ENCODE data around the gene C2orf74.
"Not testable (repeated sequence)": the region's sequence is repeated elsewhere in the genome, so short reads cannot be mapped to it uniquely, and the experiment has no call there.

The C2orf74 gene

GRCh38 chr2:61180686-61181085 lies 18.7 kb downstream of the C2orf74 start:
- Histone ChIP-seq H3K9ac (ENCODE audit: low read depth in 1 of 2, low read length in 2 of 2) (no peak overlapping the region), H3K4me1 (ENCODE audit: control insufficient read depth in 2 of 2, insufficient read depth in 2 of 2, low read length in 2 of 2) (peaks cover 18 to 32% of the 10 kb centered on the region in 2 donors), H3K36me3 (ENCODE audit: control insufficient read depth in 2 of 2, insufficient read depth in 2 of 2, low read length in 2 of 2) (peaks cover 50 to 51% of the 10 kb centered on the region in 2 donors), H3K9me3 (ENCODE audit: control insufficient read depth in 2 of 2, low read length in 2 of 2) (no peaks in the 10 kb centered on the region), H3K27ac (ENCODE audit: low read depth in 2 of 2, low read length in 2 of 2) (peak overlapping the region in 1 of 2 donors; percentile 27), H3K4me3 (ENCODE audit: low read length in 2 of 2) (peak overlapping the region in 1 of 2 donors; percentile 6), H3K27me3 (ENCODE audit: control insufficient read depth in 2 of 2, insufficient read depth in 2 of 2, low read length in 2 of 2) (no peaks in the 10 kb centered on the region)

- Histone ChIP-seq H3K27ac (ENCODE audit: low read depth in 2 of 2, low read length in 2 of 2) (no peak overlapping the region), H3K4me3 (ENCODE audit: low read length in 2 of 2) (no peak overlapping the region)
These were observed 19.5 kb downstream of the C2orf74 start for GRCh38 chr2:61181382-61182058.

GRCh38 chr2:61182059-61182383 lies 20.0 kb downstream of the C2orf74 start:
- no peaks in the 10 kb centered on the region for H3K9me3 ChIP-seq (ENCODE audit: control insufficient read depth in 2 of 2, low read length in 2 of 2)
- H3K27ac ChIP-seq (ENCODE audit: low read depth in 2 of 2, low read length in 2 of 2): no peak overlapping the region
- H3K9ac ChIP-seq (ENCODE audit: low read depth in 1 of 2, low read length in 2 of 2): no peak overlapping the region
- peaks cover 13 to 29% of the 10 kb centered on the region in 2 donors for H3K4me1 ChIP-seq (ENCODE audit: control insufficient read depth in 2 of 2, insufficient read depth in 2 of 2, low read length in 2 of 2)
- no peak overlapping the region for H3K4me3 ChIP-seq (ENCODE audit: low read length in 2 of 2)
- peaks cover 59 to 64% of the 10 kb centered on the region in 2 donors for H3K36me3 ChIP-seq (ENCODE audit: control insufficient read depth in 2 of 2, insufficient read depth in 2 of 2, low read length in 2 of 2)
- no peaks in the 10 kb centered on the region for H3K27me3 ChIP-seq (ENCODE audit: control insufficient read depth in 2 of 2, insufficient read depth in 2 of 2, low read length in 2 of 2)

More at GRCh38 chr2:61181382-61182058, 19.5 kb downstream of the C2orf74 start:
- Histone ChIP-seq H3K4me1 (ENCODE audit: control insufficient read depth in 2 of 2, insufficient read depth in 2 of 2, low read length in 2 of 2) (peaks cover 13 to 29% of the 10 kb centered on the region in 2 donors), H3K36me3 (ENCODE audit: control insufficient read depth in 2 of 2, insufficient read depth in 2 of 2, low read length in 2 of 2) (peaks cover 56 to 59% of the 10 kb centered on the region in 2 donors), H3K27me3 (ENCODE audit: control insufficient read depth in 2 of 2, insufficient read depth in 2 of 2, low read length in 2 of 2) (no peaks in the 10 kb centered on the region), H3K9me3 (ENCODE audit: control insufficient read depth in 2 of 2, low read length in 2 of 2) (no peaks in the 10 kb centered on the region), H3K9ac (ENCODE audit: low read depth in 1 of 2, low read length in 2 of 2) (no peak overlapping the region)

- Histone ChIP-seq H3K36me3 (ENCODE audit: control insufficient read depth in 2 of 2, insufficient read depth in 2 of 2, low read length in 2 of 2) (peaks cover 75 to 82% of the 10 kb centered on the region in 2 donors), H3K27me3 (ENCODE audit: control insufficient read depth in 2 of 2, insufficient read depth in 2 of 2, low read length in 2 of 2) (no peaks in the 10 kb centered on the region), H3K27ac (ENCODE audit: low read depth in 2 of 2, low read length in 2 of 2) (no peak overlapping the region), H3K4me1 (ENCODE audit: control insufficient read depth in 2 of 2, insufficient read depth in 2 of 2, low read length in 2 of 2) (peaks cover 4 to 19% of the 10 kb centered on the region in 2 donors), H3K9me3 (ENCODE audit: control insufficient read depth in 2 of 2, low read length in 2 of 2) (no peaks in the 10 kb centered on the region), H3K9ac (ENCODE audit: low read depth in 1 of 2, low read length in 2 of 2) (no peak overlapping the region), H3K4me3 (ENCODE audit: low read length in 2 of 2) (no peak overlapping the region)
These were observed 21.8 kb downstream of the C2orf74 start for GRCh38 chr2:61183795-61184194.

- Histone ChIP-seq H3K27ac (ENCODE audit: low read depth in 2 of 2, low read length in 2 of 2) (no peak overlapping the region), H3K36me3 (ENCODE audit: control insufficient read depth in 2 of 2, insufficient read depth in 2 of 2, low read length in 2 of 2) (peaks cover 76 to 82% of the 10 kb centered on the region in 2 donors), H3K27me3 (ENCODE audit: control insufficient read depth in 2 of 2, insufficient read depth in 2 of 2, low read length in 2 of 2) (no peaks in the 10 kb centered on the region), H3K4me3 (ENCODE audit: low read length in 2 of 2) (no peak overlapping the region), H3K4me1 (ENCODE audit: control insufficient read depth in 2 of 2, insufficient read depth in 2 of 2, low read length in 2 of 2) (peaks cover 4 to 15% of the 10 kb centered on the region in 2 donors), H3K9me3 (ENCODE audit: control insufficient read depth in 2 of 2, low read length in 2 of 2) (no peaks in the 10 kb centered on the region), H3K9ac (ENCODE audit: low read depth in 1 of 2, low read length in 2 of 2) (no peak overlapping the region)
These were observed 22.3 kb downstream of the C2orf74 start for GRCh38 chr2:61184263-61184662.

- Histone ChIP-seq H3K4me1 (ENCODE audit: control insufficient read depth in 2 of 2, insufficient read depth in 2 of 2, low read length in 2 of 2) (peaks cover 0 to 8% of the 10 kb centered on the region in 2 donors), H3K27ac (ENCODE audit: low read depth in 2 of 2, low read length in 2 of 2) (no peak overlapping the region), H3K4me3 (ENCODE audit: low read length in 2 of 2) (no peak overlapping the region), H3K36me3 (ENCODE audit: control insufficient read depth in 2 of 2, insufficient read depth in 2 of 2, low read length in 2 of 2) (peaks cover 86 to 88% of the 10 kb centered on the region in 2 donors), H3K27me3 (ENCODE audit: control insufficient read depth in 2 of 2, insufficient read depth in 2 of 2, low read length in 2 of 2) (no peaks in the 10 kb centered on the region), H3K9ac (ENCODE audit: low read depth in 1 of 2, low read length in 2 of 2) (no peak overlapping the region), H3K9me3 (ENCODE audit: control insufficient read depth in 2 of 2, low read length in 2 of 2) (no peaks in the 10 kb centered on the region)
These were observed 23.3 kb downstream of the C2orf74 start for GRCh38 chr2:61185231-61185728.

GRCh38 chr2:61187085-61187484 lies 25.1 kb downstream of the C2orf74 start:
- Histone ChIP-seq H3K27ac (ENCODE audit: low read depth in 2 of 2, low read length in 2 of 2) (no peak overlapping the region), H3K9me3 (ENCODE audit: control insufficient read depth in 2 of 2, low read length in 2 of 2) (no peaks in the 10 kb centered on the region), H3K27me3 (ENCODE audit: control insufficient read depth in 2 of 2, insufficient read depth in 2 of 2, low read length in 2 of 2) (no peaks in the 10 kb centered on the region), H3K9ac (ENCODE audit: low read depth in 1 of 2, low read length in 2 of 2) (no peak overlapping the region), H3K4me1 (ENCODE audit: control insufficient read depth in 2 of 2, insufficient read depth in 2 of 2, low read length in 2 of 2) (no peaks in the 10 kb centered on the region), H3K4me3 (ENCODE audit: low read length in 2 of 2) (no peak overlapping the region), H3K36me3 (ENCODE audit: control insufficient read depth in 2 of 2, insufficient read depth in 2 of 2, low read length in 2 of 2) (peaks cover 79 to 88% of the 10 kb centered on the region in 2 donors)

GRCh38 chr2:61193670-61194561 lies 31.9 kb downstream of the C2orf74 start:
- H3K27ac ChIP-seq (ENCODE audit: low read depth in 2 of 2, low read length in 2 of 2): peak overlapping the region in 1 of 2 donors; percentile 21
- peaks cover 28 to 32% of the 10 kb centered on the region in 2 donors for H3K36me3 ChIP-seq (ENCODE audit: control insufficient read depth in 2 of 2, insufficient read depth in 2 of 2, low read length in 2 of 2)
- no peak overlapping the region for H3K4me3 ChIP-seq (ENCODE audit: low read length in 2 of 2)
- H3K9me3 ChIP-seq (ENCODE audit: control insufficient read depth in 2 of 2, low read length in 2 of 2): no peaks in the 10 kb centered on the region
- H3K4me1 ChIP-seq (ENCODE audit: control insufficient read depth in 2 of 2, insufficient read depth in 2 of 2, low read length in 2 of 2): peaks cover 0 to 4% of the 10 kb centered on the region in 2 donors
- H3K9ac ChIP-seq (ENCODE audit: low read depth in 1 of 2, low read length in 2 of 2): no peak overlapping the region
- no peaks in the 10 kb centered on the region for H3K27me3 ChIP-seq (ENCODE audit: control insufficient read depth in 2 of 2, insufficient read depth in 2 of 2, low read length in 2 of 2)

- H3K9me3 ChIP-seq (ENCODE audit: control insufficient read depth in 2 of 2, low read length in 2 of 2); H3K4me1 ChIP-seq (ENCODE audit: control insufficient read depth in 2 of 2, insufficient read depth in 2 of 2, low read length in 2 of 2); H3K4me3 ChIP-seq (ENCODE audit: low read length in 2 of 2); H3K27ac ChIP-seq (ENCODE audit: low read depth in 2 of 2, low read length in 2 of 2); H3K9ac ChIP-seq (ENCODE audit: low read depth in 1 of 2, low read length in 2 of 2); H3K27me3 ChIP-seq (ENCODE audit: control insufficient read depth in 2 of 2, insufficient read depth in 2 of 2, low read length in 2 of 2): not testable (repeated sequence)
- H3K36me3 ChIP-seq (ENCODE audit: control insufficient read depth in 2 of 2, insufficient read depth in 2 of 2, low read length in 2 of 2): peaks cover 23 to 34% of the 10 kb centered on the region in 2 donors
These were observed 32.7 kb downstream of the C2orf74 start for GRCh38 chr2:61194646-61195045.

GRCh38 chr2:61196671-61197070 lies 34.7 kb downstream of the C2orf74 start:
- Histone ChIP-seq H3K9ac (ENCODE audit: low read depth in 1 of 2, low read length in 2 of 2) (no peak overlapping the region), H3K4me1 (ENCODE audit: control insufficient read depth in 2 of 2, insufficient read depth in 2 of 2, low read length in 2 of 2) (peaks cover 0 to 4% of the 10 kb centered on the region in 2 donors), H3K27me3 (ENCODE audit: control insufficient read depth in 2 of 2, insufficient read depth in 2 of 2, low read length in 2 of 2) (no peaks in the 10 kb centered on the region), H3K36me3 (ENCODE audit: control insufficient read depth in 2 of 2, insufficient read depth in 2 of 2, low read length in 2 of 2) (peaks cover 14 to 23% of the 10 kb centered on the region in 2 donors), H3K27ac (ENCODE audit: low read depth in 2 of 2, low read length in 2 of 2) (no peak overlapping the region), H3K4me3 (ENCODE audit: low read length in 2 of 2) (no peak overlapping the region), H3K9me3 (ENCODE audit: control insufficient read depth in 2 of 2, low read length in 2 of 2) (no peaks in the 10 kb centered on the region)
